HG02840 (cell line): ENCODE data around the gene DCAF10.
"Not testable (repeated sequence)": the region's sequence is repeated elsewhere in the genome, so short reads cannot be mapped to it uniquely, and the experiment has no call there.

Source experiments
- ATAC-seq: cut with Tn5 transposase; IDR thresholded peaks from one replicate; pipeline ENCODE4 v1.9.1; 2021; ENCODE audit warnings: mild to moderate bottlenecking, moderate library complexity, moderate number of reproducible peaks; ENCODE audit not compliant: unreplicated experiment, low FRiP score

Gene DCAF10, protein sequence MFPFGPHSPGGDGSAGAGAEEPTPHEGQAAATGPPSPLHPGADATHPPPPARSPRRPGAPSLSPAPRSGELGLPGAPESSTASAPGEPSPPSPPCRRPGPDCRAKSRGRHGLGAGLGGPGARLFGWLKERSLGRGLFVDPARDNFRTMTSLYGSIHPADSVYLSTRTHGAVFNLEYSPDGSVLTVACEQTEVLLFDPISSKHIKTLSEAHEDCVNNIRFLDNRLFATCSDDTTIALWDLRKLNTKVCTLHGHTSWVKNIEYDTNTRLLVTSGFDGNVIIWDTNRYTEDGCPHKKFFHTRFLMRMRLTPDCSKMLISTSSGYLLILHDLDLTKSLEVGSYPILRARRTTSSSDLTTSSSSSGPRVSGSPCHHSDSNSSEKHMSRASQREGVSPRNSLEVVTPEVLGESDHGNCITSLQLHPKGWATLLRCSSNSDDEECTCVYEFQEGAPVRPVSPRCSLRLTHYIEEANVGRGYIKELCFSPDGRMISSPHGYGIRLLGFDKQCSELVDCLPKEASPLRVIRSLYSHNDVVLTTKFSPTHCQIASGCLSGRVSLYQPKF

GRCh38 chr9:37800631-37801286, at the start of gene DCAF10:
TSS of gene DCAF10 (plus strand) at chr9:37800797. CDS start at chr9:37800867, 70 bp downstream.
- peak; percentile 76 for ATAC-seq

- no peak for ATAC-seq
Measured at GRCh38 chr9:37751186-37751585, 49.4 kb upstream of the DCAF10 start.

GRCh38 chr9:37751704-37752103, 48.9 kb upstream of the DCAF10 start:
- ATAC-seq: not testable (repeated sequence)

DNA sequence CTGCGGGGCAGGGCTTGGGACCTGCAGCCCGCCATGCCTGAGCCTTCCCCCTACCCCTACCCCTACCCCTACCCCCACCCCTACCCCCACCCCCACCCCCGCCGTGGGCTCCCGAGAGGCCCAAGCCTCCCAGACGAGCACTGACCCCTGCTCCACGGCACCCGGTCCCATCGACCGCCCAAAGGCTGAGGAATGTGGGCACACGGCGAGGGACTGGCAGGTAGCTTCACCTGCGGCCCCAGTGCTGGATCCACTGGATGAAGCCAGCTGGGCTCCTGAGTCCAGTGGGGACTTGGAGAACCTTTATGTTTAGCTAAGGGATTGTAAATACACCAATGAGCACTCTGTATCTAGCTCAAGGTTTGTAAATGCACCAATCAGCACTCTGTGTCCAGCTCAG, 48.5 kb upstream of the DCAF10 start:
- ATAC-seq: not testable (repeated sequence)

DNA sequence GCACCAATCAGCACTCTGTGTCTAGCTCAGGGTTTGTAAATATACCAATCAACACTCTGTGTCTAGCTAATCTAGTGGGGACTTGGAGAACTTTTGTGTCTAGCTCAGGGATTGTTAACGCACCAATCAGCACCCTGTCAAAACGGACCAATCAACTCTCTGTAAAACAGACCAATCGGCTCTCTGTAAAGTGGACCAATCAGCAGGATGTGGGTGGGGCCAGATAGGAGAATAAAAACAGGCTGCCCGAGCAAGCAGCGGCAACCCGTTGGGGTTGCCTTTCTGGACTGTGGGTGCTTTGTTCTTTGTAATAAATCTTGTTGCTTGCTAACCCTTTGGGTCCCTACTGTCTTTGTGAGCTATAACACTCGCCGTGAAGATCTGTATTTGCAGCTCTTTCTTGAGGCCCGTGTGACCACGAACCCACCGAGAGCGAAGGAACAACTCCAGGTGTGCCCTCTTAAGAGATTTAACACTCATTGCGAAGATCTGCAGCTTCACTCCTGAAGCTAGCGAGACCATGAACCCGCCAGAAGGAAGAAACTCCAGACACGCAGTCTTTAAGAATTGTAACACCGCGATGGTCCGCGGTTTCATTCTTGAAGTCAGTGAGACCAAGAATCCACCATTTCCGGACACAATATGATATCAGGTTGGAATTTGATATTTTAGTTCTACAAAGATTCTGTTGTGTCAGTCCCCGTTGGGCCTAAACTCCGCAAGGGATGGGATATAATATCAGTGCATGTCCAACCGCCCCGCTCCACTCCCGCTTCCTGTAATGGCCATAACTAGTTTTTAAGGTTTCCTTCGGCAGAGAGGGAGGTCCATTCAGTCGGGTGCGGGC, 47.7 kb upstream of the DCAF10 start:
- ATAC-seq: no peak

GRCh38 chr9:37753489-37754190, 47.0 kb upstream of the DCAF10 start, which contains the start of gene TRMT10B:
TSS of gene TRMT10B (plus strand) at chr9:37753805. CDS start at chr9:37761932, 8,127 bp downstream.
- peak; percentile 81 for ATAC-seq

DNA sequence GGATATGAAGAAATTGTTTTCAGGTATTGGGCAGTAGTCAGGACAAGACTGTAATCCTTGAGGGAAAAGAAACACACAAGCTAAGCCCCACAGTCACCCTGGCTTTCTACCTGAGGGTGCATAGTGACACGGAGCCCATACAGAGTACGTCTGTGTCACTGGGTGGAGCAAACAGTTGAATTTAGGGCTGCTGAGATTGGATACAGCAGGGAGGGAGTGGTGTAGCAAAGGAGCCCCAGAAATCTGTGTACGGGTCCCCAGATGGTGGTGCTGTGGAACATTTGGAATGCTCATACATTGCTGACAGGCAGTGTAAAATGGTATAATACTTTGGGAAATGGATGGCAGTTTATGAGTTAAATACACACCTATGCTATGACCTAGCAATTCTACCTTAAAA, 41.9 kb upstream of the DCAF10 start:
- ATAC-seq: no peak

DNA sequence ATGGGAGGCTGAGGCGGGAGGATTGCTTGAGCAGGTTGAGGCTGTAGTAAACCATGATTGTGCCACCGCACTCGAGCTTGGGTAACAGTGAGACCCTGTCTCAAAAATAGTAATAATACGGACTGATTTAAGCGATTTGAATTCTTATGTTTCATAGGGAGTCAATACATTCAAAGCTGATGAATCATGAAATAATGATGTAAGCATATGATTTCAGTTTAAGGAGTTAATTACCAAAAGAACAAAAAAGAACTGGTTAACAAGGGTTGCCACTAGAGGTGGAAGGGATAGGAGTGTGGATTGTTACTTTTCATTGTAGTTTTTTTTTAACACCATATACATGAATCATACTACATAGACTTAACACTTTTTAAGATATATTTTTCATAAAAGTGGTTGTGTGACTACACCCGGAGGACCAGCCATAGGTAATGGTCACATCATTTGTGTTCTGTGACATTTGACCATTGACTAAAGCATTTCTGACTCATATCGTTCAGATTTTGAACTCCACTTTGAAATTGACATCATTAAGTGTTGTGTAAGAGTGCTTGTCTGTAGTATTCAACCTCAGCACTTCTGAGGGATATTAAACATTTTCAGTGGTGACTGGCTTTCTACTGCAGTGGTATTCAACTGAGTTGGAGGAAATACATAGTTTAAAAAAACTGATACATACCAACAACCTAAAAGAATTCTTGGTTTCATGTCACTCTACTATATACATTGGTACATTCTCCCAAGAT, 40.0 kb upstream of the DCAF10 start:
- ATAC-seq: no peak

DNA sequence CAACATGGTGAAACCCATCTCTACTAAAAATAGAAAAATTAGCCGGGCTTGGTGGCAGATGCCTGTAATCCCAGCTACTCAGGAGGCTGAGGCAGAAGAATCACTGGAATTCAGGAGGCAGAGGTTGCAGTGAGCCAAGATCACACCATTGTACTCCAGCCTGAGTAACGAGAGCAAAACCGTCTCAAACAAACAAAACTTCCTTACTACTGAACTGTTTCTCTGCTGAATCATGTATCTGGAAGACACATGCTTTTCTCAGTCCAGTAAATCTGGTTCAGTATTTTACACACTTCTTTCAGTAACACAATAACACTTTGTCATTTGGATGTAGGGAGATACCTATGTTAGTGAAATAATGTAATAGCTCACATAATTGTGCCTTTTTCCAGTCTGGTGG, 39.1 kb upstream of the DCAF10 start:
- ATAC-seq: no peak

- not testable (repeated sequence) for ATAC-seq
Measured at GRCh38 chr9:37765263-37765662, 35.3 kb upstream of the DCAF10 start.

DNA sequence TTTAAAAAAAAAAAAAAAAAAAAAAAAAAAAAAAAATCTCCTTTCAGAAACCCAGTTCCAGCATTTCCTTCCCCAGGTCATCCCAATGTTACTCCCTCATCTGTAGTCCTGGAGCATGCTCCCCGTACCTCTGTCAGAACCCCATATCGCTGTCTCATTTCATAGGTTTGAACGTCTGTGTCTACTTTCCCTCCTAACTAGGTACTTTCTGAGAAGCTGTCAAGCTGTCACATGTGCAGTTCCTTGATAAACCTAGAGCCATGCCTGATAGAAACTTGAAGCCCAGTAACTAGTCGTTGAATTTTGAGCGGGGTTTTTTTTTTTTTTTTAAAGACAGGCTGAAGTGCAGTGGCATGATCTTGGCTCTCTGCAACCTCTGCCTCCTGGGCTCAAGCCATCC, 31.3 kb upstream of the DCAF10 start:
- no peak for ATAC-seq

DNA sequence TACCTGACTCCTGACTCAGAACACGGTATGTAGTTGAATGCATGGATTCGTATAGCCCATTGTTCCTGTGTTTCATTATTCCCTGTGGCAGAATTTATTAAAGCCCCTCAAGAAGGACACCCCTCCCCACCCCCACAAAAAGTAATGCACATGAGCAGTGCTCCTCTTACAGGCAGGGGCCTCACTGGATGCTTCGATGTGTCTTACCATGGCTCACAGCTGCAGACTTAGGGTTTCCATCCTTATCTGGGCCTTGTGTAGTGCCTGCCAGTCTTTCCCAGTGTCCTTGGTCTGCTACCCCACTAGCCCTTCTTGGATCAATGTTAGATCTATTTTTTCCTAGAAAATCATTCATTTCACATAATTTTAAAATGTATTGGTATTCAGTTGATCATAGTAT, 30.6 kb upstream of the DCAF10 start:
- ATAC-seq: no peak

DNA sequence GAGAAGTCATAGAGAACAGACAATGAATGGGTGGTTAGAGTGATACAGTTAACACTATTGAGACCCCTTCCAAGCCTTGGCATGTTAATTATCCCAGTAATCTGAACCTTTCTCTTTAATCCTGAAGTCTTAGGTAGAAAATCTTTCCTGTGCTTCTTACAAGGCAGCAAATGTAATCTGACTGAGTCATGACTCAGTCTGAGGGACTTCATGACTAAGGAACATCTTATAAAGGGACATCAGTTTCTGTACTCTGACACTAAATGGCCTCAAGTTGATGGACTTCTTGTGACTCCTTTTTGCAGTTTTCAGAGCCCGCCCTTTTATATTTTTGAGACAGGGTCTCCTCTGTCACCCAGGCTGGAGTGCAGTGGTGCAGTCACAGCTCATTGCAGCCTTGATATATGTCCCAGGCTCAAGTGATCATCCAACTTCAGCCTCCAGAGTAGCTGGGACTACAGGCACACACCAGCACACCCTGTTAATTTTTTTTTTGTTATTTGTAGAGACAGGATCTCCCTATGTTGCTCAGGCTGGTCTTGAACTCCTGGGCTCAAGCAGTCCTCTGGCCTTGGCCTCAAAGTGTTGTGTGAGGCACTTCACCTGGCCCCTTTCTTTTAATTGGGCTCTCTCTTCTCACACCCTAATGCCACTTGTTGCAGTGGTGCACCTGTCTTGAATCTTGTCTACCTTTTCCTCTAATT, 25.2 kb upstream of the DCAF10 start:
- ATAC-seq: no peak

DNA sequence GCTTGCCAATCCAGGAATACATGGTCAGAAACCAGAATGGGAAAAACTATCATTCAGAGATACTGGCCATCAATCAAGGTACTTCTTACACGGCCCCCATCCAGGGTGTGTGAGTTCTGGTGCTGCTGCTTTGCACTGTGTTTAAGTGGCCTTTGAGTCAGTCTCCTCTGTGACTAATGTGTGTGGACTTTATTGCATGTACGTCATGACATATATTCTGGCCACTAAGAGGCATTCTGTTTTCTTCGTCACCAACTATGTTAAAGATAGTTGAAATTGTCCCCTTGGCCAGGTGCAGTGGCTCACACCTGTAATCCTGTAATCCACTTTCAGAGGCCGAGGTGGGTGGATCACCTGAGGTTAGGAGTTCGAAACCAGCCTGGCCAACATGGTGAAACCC, 24.3 kb upstream of the DCAF10 start:
- ATAC-seq: no peak

GRCh38 chr9:37778534-37778933, 22.1 kb upstream of the DCAF10 start:
- no peak for ATAC-seq

DNA sequence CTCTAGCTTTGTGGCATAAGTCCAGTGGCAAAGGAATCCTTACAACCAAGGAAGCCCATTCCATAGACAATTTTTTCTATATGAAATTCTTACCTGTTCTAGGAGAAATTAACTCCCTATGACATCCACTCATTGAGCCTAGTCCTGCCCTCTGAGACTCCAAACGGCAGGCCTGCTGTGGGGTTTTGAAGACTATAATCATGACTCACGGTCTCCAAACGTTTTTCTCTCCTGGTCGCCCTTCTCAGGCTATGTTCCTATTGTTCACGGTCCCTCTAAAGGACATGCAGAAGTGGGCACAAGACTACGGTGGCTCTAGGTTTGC, 16.3 kb upstream of the DCAF10 start:
- no peak for ATAC-seq

DNA sequence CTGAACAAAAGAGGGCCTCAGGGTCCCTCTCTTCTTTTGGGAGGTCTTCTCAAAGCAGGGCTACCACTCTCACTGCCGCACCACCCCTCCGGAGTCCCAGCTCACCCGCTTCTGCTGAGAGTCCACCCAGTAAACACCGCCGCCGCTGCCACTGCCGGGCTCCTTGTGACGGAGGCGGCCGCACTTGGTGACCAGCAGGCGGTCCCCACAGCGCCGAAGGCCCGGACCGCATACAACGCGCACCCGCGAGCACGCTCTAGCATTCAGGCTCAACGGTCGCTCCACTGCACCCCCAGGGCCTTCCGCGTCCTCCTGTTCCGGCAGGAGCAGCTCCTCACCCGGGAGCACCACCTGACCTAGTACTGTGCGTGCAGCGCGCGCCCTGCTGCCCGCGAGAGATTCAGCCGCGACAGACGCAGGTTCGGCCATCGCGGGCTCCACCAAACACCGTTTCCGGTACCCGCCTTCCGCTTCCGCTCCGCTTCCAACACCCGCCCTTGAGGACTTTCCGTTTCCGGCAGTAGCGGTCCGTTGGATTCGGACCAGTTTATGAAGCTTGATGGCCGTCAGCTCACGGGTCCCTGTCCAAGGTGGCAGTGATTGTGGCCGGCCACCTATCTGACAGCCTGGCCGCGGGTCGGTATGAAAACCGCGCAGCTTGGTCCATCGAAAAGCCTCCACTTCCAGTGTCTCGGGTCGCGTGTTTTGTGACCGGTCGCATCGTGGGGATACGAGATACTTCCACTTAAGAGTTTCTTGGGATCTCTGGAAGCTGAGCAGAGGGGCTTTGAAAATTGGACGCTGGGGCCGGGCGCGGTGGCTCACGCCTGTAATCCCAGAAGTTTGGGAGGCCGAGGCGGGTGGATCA, 15.7 kb upstream of the DCAF10 start, which contains the start of gene EXOSC3:
TSS of gene EXOSC3 (minus strand) at position 449 of the 868 bp plus-strand sequence. CDS start at position 429, 20 bp downstream.
- ATAC-seq: peak; percentile 77

GRCh38 chr9:37787059-37787458, 13.5 kb upstream of the DCAF10 start:
- no peak for ATAC-seq
